ENCODE data around the gene ZNF530. TPM values are rescaled to one million over a fixed set of nuclear protein-coding genes. Genes with fewer than 3 reads are reported as not detected.
A peak's percentile ranks its signal among the peaks of the same experiment; 100 is the strongest.

ZNF530 gene
- total RNA-seq, 1 donor from 2014 or later = 3.7 TPM

DNA sequence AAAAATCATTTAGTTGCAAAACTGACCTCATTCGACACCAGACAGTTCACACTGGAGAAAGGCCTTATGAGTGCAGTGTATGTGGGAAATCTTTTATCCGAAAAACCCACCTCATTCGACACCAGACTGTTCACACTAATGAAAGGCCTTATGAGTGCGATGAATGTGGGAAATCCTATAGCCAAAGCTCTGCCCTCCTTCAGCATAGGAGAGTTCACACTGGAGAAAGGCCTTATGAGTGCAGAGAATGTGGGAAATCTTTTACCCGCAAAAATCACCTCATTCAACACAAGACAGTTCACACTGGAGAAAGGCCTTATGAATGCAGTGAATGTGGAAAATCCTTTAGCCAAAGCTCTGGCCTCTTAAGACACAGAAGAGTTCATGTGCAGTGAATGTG lies 7.2 kb downstream of the ZNF530 start:
- ATAC-seq (ENCODE audit: poor library complexity) (no peak), DNase-seq (no peak)
- intact Hi-C loops (cut with DNase I) = no loop called here

DNA sequence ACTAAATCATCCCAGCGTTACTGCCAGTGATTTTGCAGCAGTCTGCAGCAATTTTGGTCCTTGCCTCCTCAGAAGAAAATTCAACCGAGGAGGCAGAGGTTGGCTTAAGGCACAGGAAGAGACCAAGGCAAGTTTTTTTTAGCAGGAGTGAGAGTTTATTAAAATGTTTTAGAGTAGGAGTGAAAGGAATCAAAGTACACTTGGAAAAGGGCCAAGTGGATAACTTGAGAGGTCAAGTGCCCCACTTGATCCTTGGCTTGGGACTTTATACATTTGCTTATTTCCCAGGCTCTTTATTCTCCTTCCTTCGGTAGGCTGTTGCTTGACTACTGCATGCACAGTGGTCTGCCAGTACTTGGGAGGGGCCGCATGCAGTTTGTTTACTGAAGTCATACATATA lies 11.4 kb downstream of the ZNF530 start:
- ATAC-seq (ENCODE audit: poor library complexity) (no peak), DNase-seq (no peak)
- intact Hi-C loops (cut with DNase I) = no loop called here

DNA sequence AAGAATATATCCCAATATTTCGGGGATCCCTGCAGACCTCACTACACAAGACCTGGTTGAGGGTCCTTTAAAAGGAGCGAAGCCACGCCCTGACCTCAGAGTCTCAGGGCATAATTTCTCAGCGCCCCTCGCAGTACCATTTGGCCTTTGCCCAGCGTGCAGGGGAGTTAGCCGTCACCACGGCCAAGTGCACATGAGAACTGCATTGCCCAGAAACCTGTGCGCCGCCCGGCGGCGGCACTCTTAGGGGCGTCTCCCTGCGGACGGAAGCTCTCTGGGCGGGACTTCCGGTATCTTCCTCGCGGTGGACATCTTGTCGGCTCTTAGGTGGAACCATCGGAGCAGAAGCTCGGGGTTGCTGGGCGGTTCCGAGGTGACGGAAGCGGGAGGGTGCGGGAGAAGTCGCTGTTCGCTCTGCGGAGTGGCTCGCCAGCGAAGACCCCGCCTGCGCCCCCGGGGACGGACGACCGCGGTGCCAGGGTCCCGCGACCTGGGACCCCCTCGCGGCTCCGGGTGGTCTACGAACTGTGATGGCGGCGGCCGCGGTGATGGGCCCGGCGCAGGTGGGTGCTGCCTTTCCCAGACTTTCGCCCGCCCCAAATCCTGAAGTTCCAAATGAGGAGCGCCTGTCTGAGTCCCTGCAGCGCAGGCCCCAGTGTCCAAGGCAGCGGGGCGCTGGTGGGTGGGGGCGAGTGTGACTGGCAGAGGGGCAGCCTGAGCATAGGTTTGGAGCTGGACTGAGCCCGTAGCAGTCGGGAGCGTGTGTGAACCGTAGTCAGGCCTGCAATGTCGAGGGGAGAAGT lies 14.5 kb downstream of the ZNF530 start, which contains the start of gene ZNF134:
TSS of gene ZNF134 (plus strand) at position 302 of the 803 bp plus-strand sequence. CDS start 5,227 bp downstream, outside the sequence.
- intact Hi-C loops (cut with DNase I) = no loop called here
- ATAC-seq (ENCODE audit: poor library complexity) (peak; percentile 99), DNase-seq (peak; percentile 96)

DNA sequence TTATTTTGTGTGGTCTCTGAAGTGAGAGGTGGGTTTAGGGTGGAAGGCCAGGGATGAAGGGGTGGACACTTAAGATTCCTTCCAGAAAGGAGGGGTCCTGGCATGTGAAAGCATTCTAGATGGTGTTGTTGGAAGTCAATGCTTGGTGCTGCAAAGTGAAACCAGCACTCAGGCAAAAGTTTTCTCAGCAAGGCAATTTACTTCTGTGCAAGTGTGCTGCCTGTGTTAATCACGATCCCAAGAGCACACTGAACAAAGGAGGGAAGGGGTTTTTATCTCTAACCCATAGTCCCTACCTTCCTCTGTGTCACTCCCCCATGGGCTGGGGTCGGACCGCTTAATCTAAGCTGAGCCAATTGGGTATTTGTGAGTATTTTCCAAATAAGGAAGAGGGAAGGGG lies 15.7 kb downstream of the ZNF530 start:
- intact Hi-C loops (cut with DNase I) = no loop called here
- DNase-seq = no peak
- ATAC-seq (ENCODE audit: poor library complexity) = no peak

DNA sequence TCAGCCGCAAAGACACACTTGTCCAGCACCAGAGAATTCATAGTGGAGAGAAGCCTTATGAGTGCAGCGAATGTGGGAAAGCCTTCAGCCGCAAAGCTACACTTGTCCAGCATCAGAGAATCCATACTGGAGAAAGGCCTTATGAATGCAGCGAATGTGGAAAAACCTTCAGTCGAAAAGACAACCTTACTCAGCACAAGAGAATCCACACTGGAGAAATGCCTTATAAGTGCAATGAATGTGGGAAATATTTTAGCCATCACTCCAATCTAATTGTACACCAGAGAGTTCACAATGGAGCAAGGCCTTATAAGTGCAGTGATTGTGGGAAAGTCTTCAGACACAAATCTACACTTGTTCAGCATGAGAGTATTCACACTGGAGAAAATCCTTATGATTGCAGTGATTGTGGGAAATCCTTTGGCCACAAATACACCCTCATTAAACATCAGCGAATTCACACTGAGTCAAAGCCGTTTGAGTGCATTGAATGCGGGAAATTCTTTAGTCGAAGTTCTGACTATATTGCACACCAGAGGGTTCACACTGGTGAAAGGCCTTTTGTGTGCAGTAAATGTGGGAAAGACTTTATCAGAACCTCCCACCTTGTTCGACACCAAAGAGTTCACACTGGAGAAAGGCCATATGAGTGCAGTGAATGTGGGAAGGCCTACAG lies 21.1 kb downstream of the ZNF530 start:
- DNase-seq (no peak), ATAC-seq (ENCODE audit: poor library complexity) (no peak)
- intact Hi-C loops (cut with DNase I) = no loop called here

DNA sequence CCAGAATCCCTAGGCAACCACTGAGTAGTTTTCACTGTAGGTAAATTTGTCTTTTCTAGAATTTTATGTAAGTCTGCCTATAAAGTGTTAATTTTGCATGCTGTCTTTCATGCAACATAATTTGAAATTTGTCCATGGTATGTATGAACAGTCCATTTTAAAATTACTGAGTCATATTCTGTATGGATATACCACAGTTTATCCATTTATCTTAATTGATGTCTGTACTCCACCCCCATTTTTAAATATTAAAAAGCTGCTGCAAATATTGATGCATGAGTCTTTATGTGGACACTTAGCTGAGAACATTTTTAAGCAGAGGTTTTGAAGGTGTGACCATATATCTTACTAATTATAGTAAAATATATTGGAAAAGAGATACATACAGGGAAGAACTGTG lies 23.4 kb downstream of the ZNF530 start:
- no peak for DNase-seq
- intact Hi-C loops (cut with DNase I) = no loop called here
- ATAC-seq (ENCODE audit: poor library complexity) = no peak

DNA sequence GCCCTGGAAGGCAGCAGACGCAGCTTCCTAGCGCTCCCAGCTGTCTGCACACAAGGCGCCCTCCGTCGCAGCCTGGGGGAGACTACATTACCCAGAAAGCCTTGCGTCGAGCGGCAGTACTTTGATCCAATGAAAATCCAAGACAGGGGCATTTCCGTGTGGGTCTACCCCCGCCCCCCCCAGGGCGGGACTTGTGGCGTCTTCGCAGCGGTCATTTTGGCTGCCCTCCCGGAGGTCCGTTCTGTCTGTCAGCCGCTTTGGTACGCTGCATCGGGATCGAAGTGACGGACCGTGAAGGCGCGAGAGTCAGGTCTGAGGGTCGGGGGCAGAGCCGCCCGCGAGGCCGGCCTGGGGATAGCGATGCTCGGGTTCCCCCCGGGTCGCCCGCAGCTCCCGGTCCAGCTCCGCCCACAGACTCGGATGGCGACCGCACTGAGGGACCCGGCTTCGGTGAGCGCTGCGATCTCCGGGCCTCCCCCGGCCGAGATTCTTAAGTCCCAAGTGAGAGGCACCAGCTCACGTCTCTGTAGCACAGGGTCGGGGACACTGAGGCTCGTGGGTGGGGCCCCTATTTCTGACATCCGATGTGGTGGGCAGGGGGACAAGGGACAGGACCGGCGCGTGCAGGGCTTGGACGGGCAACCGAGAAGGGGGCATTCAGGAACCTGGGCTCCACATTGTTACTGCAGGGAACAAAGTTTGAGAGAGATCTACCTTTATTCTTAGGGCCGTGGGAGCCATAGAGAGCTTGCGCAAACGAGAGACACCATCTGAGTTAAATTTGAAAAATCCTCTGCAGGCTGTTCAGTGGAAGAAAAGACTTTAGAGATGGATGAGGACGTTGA lies 33.5 kb downstream of the ZNF530 start, which contains the start of gene ZNF211:
TSS of gene ZNF211 (plus strand) at position 182 of the 845 bp plus-strand sequence. CDS start at position 361, 179 bp downstream.
- intact Hi-C loops (cut with DNase I) = no loop called here
- DNase-seq (peak; percentile 96), ATAC-seq (ENCODE audit: poor library complexity) (peak; percentile 100)

DNA sequence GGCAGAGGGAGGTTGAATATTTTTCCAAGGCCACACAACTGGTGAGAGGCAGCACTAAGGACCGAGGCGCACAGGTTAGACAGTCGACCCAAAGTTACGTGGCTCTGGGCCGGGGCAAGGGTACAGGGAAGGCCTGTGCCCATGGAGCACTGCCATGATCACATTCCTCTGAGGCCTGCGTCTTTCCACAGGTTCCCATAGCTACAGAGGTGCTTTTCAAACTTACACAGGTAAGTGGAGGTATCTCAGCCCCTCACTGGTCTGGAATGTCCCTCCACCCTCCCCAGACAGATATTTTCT lies 34.1 kb downstream of the ZNF530 start:
- intact Hi-C loops (cut with DNase I) = no loop called here
- DNase-seq (no peak), ATAC-seq (ENCODE audit: poor library complexity) (peak; percentile 37)

DNA sequence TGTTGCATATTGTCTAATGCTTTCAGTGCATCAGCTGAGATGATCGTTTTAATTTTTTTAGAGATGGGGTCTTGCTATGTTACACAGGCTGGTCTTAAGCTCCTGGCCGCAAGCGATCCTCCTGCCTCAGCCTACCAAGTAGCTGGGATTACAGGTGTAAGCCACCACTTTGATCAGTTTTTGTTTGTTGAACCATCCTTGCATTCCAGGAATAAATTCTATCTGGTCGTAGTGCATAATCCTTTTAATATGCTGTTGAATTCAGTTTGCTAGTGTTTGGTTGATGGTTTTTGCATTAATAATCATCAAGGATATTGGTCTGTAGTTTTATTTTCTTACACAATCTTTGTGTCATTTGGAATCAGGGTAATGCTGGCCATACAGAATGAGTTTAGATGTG lies 37.7 kb downstream of the ZNF530 start:
- ATAC-seq (ENCODE audit: poor library complexity) (no peak), DNase-seq (no peak)
- intact Hi-C loops (cut with DNase I) = no loop called here

DNA sequence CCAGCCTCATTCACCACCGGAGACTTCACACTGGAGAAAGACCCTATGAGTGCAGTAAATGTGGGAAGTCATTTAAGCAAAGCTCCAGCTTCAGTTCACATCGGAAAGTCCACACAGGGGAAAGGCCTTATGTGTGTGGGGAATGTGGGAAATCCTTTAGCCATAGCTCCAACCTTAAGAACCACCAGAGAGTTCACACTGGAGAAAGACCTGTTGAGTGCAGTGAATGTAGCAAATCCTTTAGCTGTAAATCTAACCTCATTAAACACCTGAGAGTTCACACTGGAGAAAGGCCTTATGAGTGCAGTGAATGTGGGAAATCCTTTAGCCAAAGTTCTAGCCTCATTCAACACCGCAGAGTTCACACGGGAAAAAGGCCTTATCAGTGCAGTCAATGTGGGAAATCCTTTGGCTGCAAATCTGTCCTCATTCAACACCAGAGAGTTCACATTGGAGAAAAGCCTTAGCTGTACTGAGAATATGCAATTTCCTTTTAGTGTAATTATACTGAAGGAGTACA lies 42.1 kb downstream of the ZNF530 start:
- intact Hi-C loops (cut with DNase I) = no loop called here
- no peak for DNase-seq
- ATAC-seq (ENCODE audit: poor library complexity) = no peak

DNA sequence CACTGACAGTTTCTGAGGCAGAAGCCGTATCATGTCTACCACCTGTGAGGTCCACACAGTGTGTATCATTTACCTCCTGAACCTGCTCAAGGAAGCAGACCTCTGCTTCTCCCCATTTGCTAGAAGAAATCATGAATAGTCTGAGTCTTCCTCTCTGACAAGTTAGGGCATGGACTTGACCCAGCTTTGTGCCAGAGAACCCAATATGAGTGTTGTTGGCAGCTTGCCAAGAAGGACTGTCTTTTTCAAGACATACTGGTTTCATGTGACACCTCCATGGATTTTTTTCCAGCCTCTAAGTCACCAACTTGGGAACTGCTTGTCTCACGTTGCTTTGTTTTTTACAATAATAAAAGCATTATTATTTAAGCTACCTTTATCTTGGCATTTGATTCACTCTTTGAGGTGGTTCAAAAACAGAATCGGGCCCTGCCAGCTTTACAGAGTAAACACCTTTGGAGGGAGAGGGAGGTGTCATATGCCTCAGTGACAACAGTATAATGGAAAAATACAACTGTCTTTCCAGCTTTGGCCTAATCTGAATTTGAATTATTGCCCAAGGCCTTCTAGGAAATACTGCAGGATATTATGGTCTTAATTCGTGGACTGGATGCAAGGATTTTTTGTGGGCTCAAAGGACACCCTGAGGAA lies 42.8 kb downstream of the ZNF530 start:
- DNase-seq (no peak), ATAC-seq (ENCODE audit: poor library complexity) (no peak)
- intact Hi-C loops (cut with DNase I) = no loop called here

DNA sequence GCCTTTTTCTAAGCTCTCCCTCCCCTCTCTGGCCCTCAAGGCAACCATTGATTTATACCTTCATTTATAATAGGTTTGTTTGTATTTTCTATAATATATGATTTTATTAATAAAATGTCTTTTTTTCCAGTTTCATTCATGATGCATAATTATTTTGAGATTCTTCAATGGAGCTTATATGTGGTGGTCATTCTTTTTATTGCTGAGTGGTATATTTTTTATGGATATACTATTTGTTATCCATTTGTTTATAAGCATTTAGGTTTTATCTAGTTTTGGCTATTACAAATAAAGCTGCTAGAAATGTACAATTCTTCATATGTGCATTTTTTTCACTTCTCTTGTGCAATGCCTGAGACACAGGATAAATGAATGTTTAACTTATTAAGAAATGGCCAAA lies 44.0 kb downstream of the ZNF530 start:
- DNase-seq = no peak
- intact Hi-C loops (cut with DNase I) = no loop called here
- no peak for ATAC-seq (ENCODE audit: poor library complexity)

DNA sequence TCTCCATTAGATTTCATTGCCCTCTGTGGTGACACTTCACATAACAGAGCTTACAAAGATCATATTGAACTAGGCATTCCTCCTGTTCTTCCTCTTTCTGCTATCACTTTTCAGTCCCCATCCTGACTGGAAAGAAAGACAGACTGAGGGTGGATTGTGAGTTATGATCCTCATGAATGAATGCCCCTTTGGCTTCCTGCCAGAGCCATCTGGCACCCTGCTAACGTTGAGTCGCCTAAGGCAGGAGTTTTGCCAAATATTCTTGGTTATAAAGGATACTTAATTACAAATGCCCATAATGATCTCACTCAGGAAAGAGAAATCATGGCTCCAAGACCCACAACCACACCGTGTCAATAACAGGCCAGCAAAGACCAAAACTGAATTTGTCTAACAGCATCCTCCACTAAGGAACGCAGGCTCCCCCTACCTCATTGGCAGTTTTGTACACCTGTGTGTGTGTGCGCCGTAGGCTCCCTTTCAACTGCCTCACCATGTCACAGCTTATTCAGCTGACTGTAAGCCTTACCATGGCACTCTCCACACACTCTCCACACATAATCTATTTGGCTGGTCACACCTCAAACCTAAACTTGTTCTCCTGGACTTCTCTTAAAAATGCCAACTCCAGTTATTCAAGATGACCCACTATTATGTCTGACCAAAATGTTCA lies 48.8 kb downstream of the ZNF530 start:
- ATAC-seq (ENCODE audit: poor library complexity) (no peak), DNase-seq (no peak)
- intact Hi-C loops (cut with DNase I) = no loop called here

DNA sequence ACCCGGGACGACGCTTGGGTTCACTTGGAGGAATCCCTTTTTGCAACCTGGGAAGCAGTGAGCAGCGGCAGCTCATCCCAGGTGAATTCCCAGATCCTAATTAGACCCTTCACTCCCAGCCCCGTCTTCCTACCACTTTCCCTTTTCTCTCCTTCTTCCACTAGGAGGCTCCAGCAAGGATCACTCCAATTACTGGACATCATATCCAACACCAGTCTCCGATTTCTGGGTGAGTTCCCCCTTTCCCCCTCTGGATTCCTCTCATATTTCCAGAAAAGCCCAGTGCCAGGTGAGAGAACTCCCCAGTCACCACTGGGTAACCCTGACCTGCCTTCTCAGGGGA lies 51.9 kb downstream of the ZNF530 start:
- ATAC-seq (ENCODE audit: poor library complexity) (no peak), DNase-seq (no peak)
- intact Hi-C loops (cut with DNase I) = no loop called here

DNA sequence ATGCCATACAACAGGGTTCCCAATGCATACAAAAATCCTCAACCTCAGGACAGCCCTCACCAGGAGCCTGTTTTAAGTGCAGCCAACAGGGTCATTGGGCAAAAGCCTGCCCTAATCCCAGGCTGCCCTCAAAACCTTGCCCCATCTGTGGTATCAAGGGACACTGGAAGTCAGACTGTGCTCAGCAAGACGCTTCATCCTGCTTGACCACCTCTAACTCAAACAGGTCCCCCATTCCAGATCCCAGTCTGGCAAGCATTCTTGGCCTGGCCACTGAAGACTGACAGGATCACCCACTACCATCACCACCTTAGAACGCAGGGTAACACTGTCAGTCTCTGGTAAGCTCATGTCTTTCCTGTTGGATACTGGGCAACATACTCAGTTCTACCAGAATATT lies 54.0 kb downstream of the ZNF530 start:
- ATAC-seq (ENCODE audit: poor library complexity) (no peak), DNase-seq (no peak)
- intact Hi-C loops (cut with DNase I) = no loop called here

DNA sequence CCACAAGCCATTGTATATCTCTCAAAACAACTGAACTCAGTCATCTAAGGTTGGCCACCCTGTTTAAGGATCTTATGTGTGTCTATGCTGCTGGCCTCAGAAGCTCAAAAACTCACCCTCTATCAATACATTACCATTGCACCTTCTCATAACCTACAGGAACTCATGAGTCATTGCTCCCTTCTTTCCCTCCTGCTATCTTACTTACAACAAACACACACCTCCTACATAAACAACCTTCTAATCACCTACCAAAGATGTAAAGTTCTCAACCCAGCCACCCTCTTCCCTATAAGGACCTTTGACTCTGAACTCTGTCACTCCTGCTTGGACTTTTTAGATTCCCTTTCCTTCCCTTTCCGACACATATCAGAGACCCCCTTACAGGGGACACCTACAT lies 55.8 kb downstream of the ZNF530 start:
- DNase-seq (no peak), ATAC-seq (ENCODE audit: poor library complexity) (no peak)
- intact Hi-C loops (cut with DNase I) = no loop called here

DNA sequence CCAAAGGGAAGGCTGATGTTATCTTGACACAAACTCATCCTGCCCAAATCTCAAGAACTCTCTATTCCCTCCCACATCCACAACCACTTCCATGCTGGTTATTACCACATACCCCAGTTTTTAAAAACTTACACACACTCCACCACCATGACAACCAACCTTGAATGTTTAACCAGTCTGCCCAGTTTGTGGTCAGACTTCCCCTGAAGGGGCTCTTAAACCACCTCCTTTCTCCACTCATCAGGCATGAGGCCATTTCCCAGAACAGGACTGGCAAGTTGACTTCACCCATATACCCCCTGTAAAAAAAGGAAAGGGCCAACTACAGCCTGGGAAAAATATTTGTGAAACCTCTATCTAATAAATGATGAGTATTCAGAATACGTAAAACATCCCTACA lies 56.7 kb downstream of the ZNF530 start:
- intact Hi-C loops (cut with DNase I) = no loop called here
- no peak for ATAC-seq (ENCODE audit: poor library complexity)
- DNase-seq = no peak
